ENCODE data around the gene GABRA1.

- TF ChIP-seq CTCF (IDR thresholded peaks at IDR 0.05): no peak
- TF ChIP-seq POLR2A (IDR thresholded peaks at IDR 0.05): no peak
Measured at GRCh38 chr5:161944974-161945373, 97.1 kb downstream of the GABRA1 start.
